ENCODE results near the gene FGF12. TPM values are rescaled to one million over a fixed set of nuclear protein-coding genes. Genes with fewer than 3 reads are reported as not detected.
A peak's percentile ranks its signal among the peaks of the same experiment; 100 is the strongest.

FGF12 gene
- total RNA-seq, 1 donor from 2014 or later: not detected

DNA sequence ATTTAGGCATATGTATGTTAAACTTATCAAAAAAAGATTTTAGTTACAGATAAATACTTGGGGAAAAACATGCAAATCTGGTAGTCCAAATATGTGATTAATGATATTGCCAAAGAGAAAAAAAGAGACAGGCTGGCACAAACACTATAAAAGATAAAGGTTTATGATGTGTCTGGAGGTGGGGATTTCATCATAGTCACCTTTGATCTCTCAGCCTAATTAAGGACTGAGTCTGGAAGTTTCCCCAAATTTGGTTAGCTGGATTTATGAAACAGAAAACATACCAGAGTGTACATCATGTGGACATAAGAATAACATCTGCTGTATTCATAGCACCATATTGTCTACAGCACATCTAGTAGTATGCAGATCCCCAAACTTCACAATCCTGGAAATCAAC lies 157.0 kb downstream of the FGF12 start:
- DNase-seq (ENCODE audit: low spot score): no peak
- H3K36me3 Mint-ChIP-seq (ENCODE audit: low read depth): no peaks in the 10 kb centered on the region
- no peaks in the 10 kb centered on the region for H3K9me3 Mint-ChIP-seq

GRCh38 chr3:192566706-192567290 lies 160.5 kb downstream of the FGF12 start:
- no peaks in the 10 kb centered on the region for H3K9me3 Mint-ChIP-seq
- peaks cover 14% of the 10 kb centered on the region for H3K27me3 Mint-ChIP-seq (ENCODE audit: insufficient read depth)
- no peak overlapping the region for H3K4me3 Mint-ChIP-seq
- H3K36me3 Mint-ChIP-seq (ENCODE audit: low read depth): no peaks in the 10 kb centered on the region
- no peak overlapping the region for H3K27ac Mint-ChIP-seq
- DNase-seq (ENCODE audit: low spot score): peak; percentile 41
- H3K4me1 Mint-ChIP-seq (ENCODE audit: low read depth): peaks cover 9% of the 10 kb centered on the region
- intact Hi-C loops (cut with micrococcal nuclease): loop anchor here (1.0 to 5.0 kb wide), 5 partner anchors 99 to 1006 kb away; partner anchors contain the start of gene MB21D2

More for the DNA sequence above, 157.0 kb downstream of the FGF12 start:
- H3K27me3 Mint-ChIP-seq (ENCODE audit: insufficient read depth): peaks cover 23% of the 10 kb centered on the region
- peaks cover 9% of the 10 kb centered on the region for H3K4me1 Mint-ChIP-seq (ENCODE audit: low read depth)
- no peak overlapping the region for H3K4me3 Mint-ChIP-seq
- H3K27ac Mint-ChIP-seq: no peak overlapping the region
- intact Hi-C loops (cut with micrococcal nuclease): no loop called here

- Mint-ChIP-seq H3K27me3 (ENCODE audit: insufficient read depth) (peaks cover 3% of the 10 kb centered on the region), H3K9me3 (no peaks in the 10 kb centered on the region), H3K4me3 (no peak overlapping the region), H3K4me1 (ENCODE audit: low read depth) (no peaks in the 10 kb centered on the region), H3K36me3 (ENCODE audit: low read depth) (no peaks in the 10 kb centered on the region), H3K27ac (no peak overlapping the region)
- DNase-seq (ENCODE audit: low spot score): no peak
- intact Hi-C loops (cut with micrococcal nuclease): loop anchor here (5.0 kb wide), 1 partner anchor 353 kb away; the partner anchor contains the start of gene MB21D2
Measured at GRCh38 chr3:192564611-192565010, 162.7 kb downstream of the FGF12 start.

- Mint-ChIP-seq H3K9me3 (no peaks in the 10 kb centered on the region), H3K4me3 (no peak overlapping the region), H3K27ac (no peak overlapping the region), H3K27me3 (ENCODE audit: insufficient read depth) (peaks cover 7% of the 10 kb centered on the region), H3K4me1 (ENCODE audit: low read depth) (no peaks in the 10 kb centered on the region), H3K36me3 (ENCODE audit: low read depth) (no peaks in the 10 kb centered on the region)
- intact Hi-C loops (cut with micrococcal nuclease): no loop called here
- DNase-seq (ENCODE audit: low spot score): no peak
Measured at GRCh38 chr3:192563417-192563816, 163.9 kb downstream of the FGF12 start.

DNA sequence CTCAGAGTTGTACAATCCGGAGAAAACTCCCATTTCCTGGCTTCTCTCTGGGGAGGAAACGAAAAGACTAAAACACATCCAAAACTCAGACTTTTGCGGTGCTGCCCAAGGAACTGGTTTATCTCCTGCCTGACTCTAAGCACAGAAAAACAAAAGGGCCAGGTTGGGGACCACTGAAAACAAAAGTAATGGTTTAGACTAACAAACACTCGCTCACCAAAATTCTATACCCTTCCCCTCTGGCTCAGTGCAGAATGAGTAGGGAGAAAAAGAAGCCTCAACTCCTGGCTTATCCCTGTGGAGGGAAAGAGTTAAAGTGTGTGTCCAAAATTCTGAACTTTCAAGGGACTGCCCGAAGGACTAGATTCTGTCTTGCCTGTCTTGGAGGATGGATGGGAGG lies 173.6 kb downstream of the FGF12 start:
- H3K27me3 Mint-ChIP-seq (ENCODE audit: insufficient read depth): peaks cover 2% of the 10 kb centered on the region
- no peaks in the 10 kb centered on the region for H3K36me3 Mint-ChIP-seq (ENCODE audit: low read depth)

GRCh38 chr3:192550356-192550755 lies 177.0 kb downstream of the FGF12 start:
- Mint-ChIP-seq H3K4me3 (no peak overlapping the region), H3K4me1 (ENCODE audit: low read depth) (no peaks in the 10 kb centered on the region), H3K27me3 (ENCODE audit: insufficient read depth) (no peaks in the 10 kb centered on the region), H3K27ac (no peak overlapping the region), H3K9me3 (peaks cover 10% of the 10 kb centered on the region), H3K36me3 (ENCODE audit: low read depth) (no peaks in the 10 kb centered on the region)
- intact Hi-C loops (cut with micrococcal nuclease): no loop called here
- no peak for DNase-seq (ENCODE audit: low spot score)

More for the DNA sequence above, 173.6 kb downstream of the FGF12 start:
- H3K9me3 Mint-ChIP-seq: peaks cover 10% of the 10 kb centered on the region
- intact Hi-C loops (cut with micrococcal nuclease): no loop called here
- no peak overlapping the region for H3K27ac Mint-ChIP-seq
- no peaks in the 10 kb centered on the region for H3K4me1 Mint-ChIP-seq (ENCODE audit: low read depth)
- H3K4me3 Mint-ChIP-seq: no peak overlapping the region
- no peak for DNase-seq (ENCODE audit: low spot score)

DNA sequence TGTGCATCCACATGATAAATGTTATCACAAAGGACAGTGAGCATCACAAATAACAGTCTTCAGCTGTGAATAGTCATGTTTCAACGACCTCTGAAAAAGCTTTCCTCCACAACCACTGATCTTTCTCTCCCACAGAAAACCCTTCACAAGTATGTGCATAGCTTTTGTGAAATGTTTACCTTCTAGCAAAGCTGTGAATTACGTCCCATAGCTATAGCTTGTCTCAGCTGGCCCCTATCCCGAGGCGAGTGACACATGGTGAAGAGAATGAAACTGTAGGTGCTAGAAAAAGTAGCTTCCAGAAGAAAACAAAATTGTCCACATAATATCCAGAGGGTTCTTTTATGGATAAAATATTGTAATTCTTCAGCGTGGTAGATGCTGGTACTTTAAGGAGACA lies 182.0 kb downstream of the FGF12 start:
- intact Hi-C loops (cut with micrococcal nuclease): no loop called here
- Mint-ChIP-seq H3K27me3 (ENCODE audit: insufficient read depth) (no peaks in the 10 kb centered on the region), H3K4me3 (no peak overlapping the region), H3K4me1 (ENCODE audit: low read depth) (no peaks in the 10 kb centered on the region), H3K36me3 (ENCODE audit: low read depth) (no peaks in the 10 kb centered on the region), H3K27ac (no peak overlapping the region), H3K9me3 (no peaks in the 10 kb centered on the region)
- no peak for DNase-seq (ENCODE audit: low spot score)

- H3K4me1 Mint-ChIP-seq (ENCODE audit: low read depth): no peaks in the 10 kb centered on the region
- intact Hi-C loops (cut with micrococcal nuclease): no loop called here
- no peak overlapping the region for H3K27ac Mint-ChIP-seq
- peaks cover 2% of the 10 kb centered on the region for H3K27me3 Mint-ChIP-seq (ENCODE audit: insufficient read depth)
- H3K9me3 Mint-ChIP-seq: no peaks in the 10 kb centered on the region
- no peak overlapping the region for H3K4me3 Mint-ChIP-seq
- no peaks in the 10 kb centered on the region for H3K36me3 Mint-ChIP-seq (ENCODE audit: low read depth)
- no peak for DNase-seq (ENCODE audit: low spot score)
Measured at GRCh38 chr3:192543163-192543562, 184.2 kb downstream of the FGF12 start.

- H3K27me3 Mint-ChIP-seq (ENCODE audit: insufficient read depth): peaks cover 32% of the 10 kb centered on the region
- no peak for DNase-seq (ENCODE audit: low spot score)
- no peaks in the 10 kb centered on the region for H3K9me3 Mint-ChIP-seq
- H3K27ac Mint-ChIP-seq: no peak overlapping the region
- no peaks in the 10 kb centered on the region for H3K4me1 Mint-ChIP-seq (ENCODE audit: low read depth)
- no peaks in the 10 kb centered on the region for H3K36me3 Mint-ChIP-seq (ENCODE audit: low read depth)
- H3K4me3 Mint-ChIP-seq: no peak overlapping the region
- intact Hi-C loops (cut with micrococcal nuclease): no loop called here
Measured at GRCh38 chr3:192516820-192517219, 210.5 kb downstream of the FGF12 start.

DNA sequence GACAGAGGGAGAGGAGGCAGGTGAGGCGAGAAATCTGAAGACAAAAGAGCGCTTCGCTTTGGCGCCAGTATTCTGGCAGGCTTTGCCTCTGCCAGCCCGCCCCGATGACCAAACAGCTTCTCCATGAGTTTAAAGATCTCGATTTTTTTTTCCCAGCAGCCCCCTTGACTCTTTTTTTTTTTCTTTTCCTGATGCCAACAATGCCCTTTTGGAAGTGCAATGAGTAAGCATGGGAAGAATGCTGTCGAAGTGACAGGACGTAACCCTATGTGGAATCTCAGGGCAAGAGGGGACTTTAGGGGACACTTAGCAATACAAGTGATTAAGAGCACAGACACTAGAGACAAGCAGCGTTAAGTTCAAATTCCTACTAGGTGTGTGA lies 211.7 kb downstream of the FGF12 start:
- H3K9me3 Mint-ChIP-seq: no peaks in the 10 kb centered on the region

GRCh38 chr3:192514754-192515663 lies 212.3 kb downstream of the FGF12 start:
- H3K27me3 Mint-ChIP-seq (ENCODE audit: insufficient read depth): peaks cover 32% of the 10 kb centered on the region
- DNase-seq (ENCODE audit: low spot score): no peak
- H3K36me3 Mint-ChIP-seq (ENCODE audit: low read depth): no peaks in the 10 kb centered on the region
- no peak overlapping the region for H3K27ac Mint-ChIP-seq
- no peak overlapping the region for H3K4me3 Mint-ChIP-seq
- no peaks in the 10 kb centered on the region for H3K4me1 Mint-ChIP-seq (ENCODE audit: low read depth)
- intact Hi-C loops (cut with micrococcal nuclease): no loop called here
- no peaks in the 10 kb centered on the region for H3K9me3 Mint-ChIP-seq

More for the DNA sequence above, 211.7 kb downstream of the FGF12 start:
- Mint-ChIP-seq H3K27ac (no peak overlapping the region), H3K36me3 (ENCODE audit: low read depth) (no peaks in the 10 kb centered on the region), H3K27me3 (ENCODE audit: insufficient read depth) (peaks cover 32% of the 10 kb centered on the region), H3K4me3 (no peak overlapping the region), H3K4me1 (ENCODE audit: low read depth) (no peaks in the 10 kb centered on the region)
- DNase-seq (ENCODE audit: low spot score): no peak
- intact Hi-C loops (cut with micrococcal nuclease): no loop called here

- H3K27me3 Mint-ChIP-seq (ENCODE audit: insufficient read depth): peaks cover 32% of the 10 kb centered on the region
- no peak for DNase-seq (ENCODE audit: low spot score)
- H3K27ac Mint-ChIP-seq: no peak overlapping the region
- peak overlapping the region; percentile 34 for H3K4me3 Mint-ChIP-seq
- H3K36me3 Mint-ChIP-seq (ENCODE audit: low read depth): no peaks in the 10 kb centered on the region
- H3K4me1 Mint-ChIP-seq (ENCODE audit: low read depth): no peaks in the 10 kb centered on the region
- intact Hi-C loops (cut with micrococcal nuclease): no loop called here
- no peaks in the 10 kb centered on the region for H3K9me3 Mint-ChIP-seq
Measured at GRCh38 chr3:192514081-192514753, 213.1 kb downstream of the FGF12 start.

GRCh38 chr3:192505731-192506130 lies 221.6 kb downstream of the FGF12 start:
- DNase-seq (ENCODE audit: low spot score): no peak
- H3K27ac Mint-ChIP-seq: no peak overlapping the region
- no peaks in the 10 kb centered on the region for H3K4me1 Mint-ChIP-seq (ENCODE audit: low read depth)
- H3K4me3 Mint-ChIP-seq: no peak overlapping the region
- H3K36me3 Mint-ChIP-seq (ENCODE audit: low read depth): no peaks in the 10 kb centered on the region
- intact Hi-C loops (cut with micrococcal nuclease): no loop called here
- H3K9me3 Mint-ChIP-seq: no peaks in the 10 kb centered on the region
- H3K27me3 Mint-ChIP-seq (ENCODE audit: insufficient read depth): no peaks in the 10 kb centered on the region

Measured in activated T-helper 1 cell treated with anti-CD3 and anti-CD28 coated beads, Interleukin-12 subunit alpha, Interleukin-12 subunit beta, Interleukin-2, Interleukin-4 antibody, amounts not matched to agents 30 ng/mL and 10 ng/mL and 1 ng/mL, durations not matched to agents 14 hours and 24 hours and 36 hours (primary cell).